ENCODE measurements around the gene USH2A.

Gene USH2A

DNA sequence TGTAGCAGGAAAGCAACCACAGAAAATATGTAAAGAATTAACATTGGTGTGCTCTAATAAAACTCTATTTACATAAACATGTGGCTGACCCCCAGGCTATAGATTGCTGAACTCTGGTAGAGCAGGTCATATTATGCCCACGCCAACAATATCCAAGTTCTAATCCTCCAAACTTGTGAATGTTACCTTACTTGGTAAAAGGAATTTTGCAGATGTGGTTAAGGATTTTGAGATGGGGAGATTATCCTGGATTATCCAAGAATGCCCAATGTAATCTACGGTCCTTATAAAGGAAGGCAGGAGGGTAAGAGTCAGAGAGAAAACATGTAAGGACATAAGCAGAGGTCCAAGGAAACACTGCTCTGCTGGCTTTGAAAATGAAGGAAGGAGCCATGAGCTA lies 201.0 kb downstream of the USH2A start:
- Histone ChIP-seq H3K4me2 (ENCODE audit: low read depth, low read length) (no peak overlapping the region), H3K9me3 (replicated peaks; ENCODE audit: insufficient read depth, low read length) (no peaks in the 10 kb centered on the region), H3K4me1 (ENCODE audit: low read length) (no peaks in the 10 kb centered on the region), H3K27me3 (replicated peaks; ENCODE audit: insufficient read depth, low read length) (no peaks in the 10 kb centered on the region), H3K4me3 (ENCODE audit: low read length) (no peak overlapping the region), H3K79me2 (ENCODE audit: low read length) (no peaks in the 10 kb centered on the region), H3K9ac (ENCODE audit: low read length) (no peak overlapping the region), H3K36me3 (replicated peaks; ENCODE audit: insufficient read depth, low read length) (no peaks in the 10 kb centered on the region), H2AFZ (ENCODE audit: low read length) (no peak overlapping the region), H4K20me1 (ENCODE audit: insufficient read depth, low read length) (no peaks in the 10 kb centered on the region), H3K27ac (ENCODE audit: low read length) (no peak overlapping the region), H3F3A (ENCODE audit: insufficient read depth, low read length) (no peaks in the 10 kb centered on the region), H3K9me2 (replicated peaks; ENCODE audit: insufficient read depth, low read length) (no peaks in the 10 kb centered on the region)
- no peak for DNase-seq
- TF ChIP-seq EZH2 (optimal IDR thresholded peaks at IDR 0.05; ENCODE audit: low read depth, low read length): no peak
- TF ChIP-seq, protein P1, sequence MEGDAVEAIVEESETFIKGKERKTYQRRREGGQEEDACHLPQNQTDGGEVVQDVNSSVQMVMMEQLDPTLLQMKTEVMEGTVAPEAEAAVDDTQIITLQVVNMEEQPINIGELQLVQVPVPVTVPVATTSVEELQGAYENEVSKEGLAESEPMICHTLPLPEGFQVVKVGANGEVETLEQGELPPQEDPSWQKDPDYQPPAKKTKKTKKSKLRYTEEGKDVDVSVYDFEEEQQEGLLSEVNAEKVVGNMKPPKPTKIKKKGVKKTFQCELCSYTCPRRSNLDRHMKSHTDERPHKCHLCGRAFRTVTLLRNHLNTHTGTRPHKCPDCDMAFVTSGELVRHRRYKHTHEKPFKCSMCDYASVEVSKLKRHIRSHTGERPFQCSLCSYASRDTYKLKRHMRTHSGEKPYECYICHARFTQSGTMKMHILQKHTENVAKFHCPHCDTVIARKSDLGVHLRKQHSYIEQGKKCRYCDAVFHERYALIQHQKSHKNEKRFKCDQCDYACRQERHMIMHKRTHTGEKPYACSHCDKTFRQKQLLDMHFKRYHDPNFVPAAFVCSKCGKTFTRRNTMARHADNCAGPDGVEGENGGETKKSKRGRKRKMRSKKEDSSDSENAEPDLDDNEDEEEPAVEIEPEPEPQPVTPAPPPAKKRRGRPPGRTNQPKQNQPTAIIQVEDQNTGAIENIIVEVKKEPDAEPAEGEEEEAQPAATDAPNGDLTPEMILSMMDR (IDR thresholded peaks at IDR 0.05; ENCODE audit: low read length): no peak
- TF ChIP-seq EZH2phosphoT487 (IDR thresholded peaks at IDR 0.05; ENCODE audit: low read length): no peak

DNA sequence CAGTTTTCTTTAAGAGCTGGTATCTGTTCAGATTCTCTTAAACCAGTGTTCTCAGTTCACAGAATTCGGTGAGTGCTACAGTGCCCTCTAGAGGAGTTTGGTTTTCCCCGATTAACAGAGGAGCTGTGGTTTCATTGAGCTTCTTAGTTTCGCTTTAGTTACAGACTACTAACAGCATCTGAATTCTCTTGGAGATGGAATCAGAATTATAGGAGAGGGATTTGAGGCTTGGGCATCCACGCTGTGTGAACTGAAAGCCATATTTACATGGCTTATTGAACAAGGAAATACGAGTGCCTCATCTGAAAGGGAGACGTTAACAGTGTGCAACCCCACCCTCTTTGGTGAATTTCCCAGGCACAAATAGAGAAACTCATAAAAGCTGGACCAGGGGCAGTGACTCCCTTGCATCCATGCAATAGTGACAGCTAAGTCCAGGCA lies 202.0 kb downstream of the USH2A start:
- Histone ChIP-seq H3K27ac (ENCODE audit: low read length) (no peak overlapping the region), H3K9me3 (replicated peaks; ENCODE audit: insufficient read depth, low read length) (no peaks in the 10 kb centered on the region), H3K79me2 (ENCODE audit: low read length) (no peaks in the 10 kb centered on the region), H3K36me3 (replicated peaks; ENCODE audit: insufficient read depth, low read length) (no peaks in the 10 kb centered on the region), H4K20me1 (ENCODE audit: insufficient read depth, low read length) (no peaks in the 10 kb centered on the region), H3K4me1 (ENCODE audit: low read length) (no peaks in the 10 kb centered on the region), H3F3A (ENCODE audit: insufficient read depth, low read length) (no peaks in the 10 kb centered on the region), H3K9me2 (replicated peaks; ENCODE audit: insufficient read depth, low read length) (no peaks in the 10 kb centered on the region), H2AFZ (ENCODE audit: low read length) (peak overlapping the region; percentile 92), H3K4me2 (ENCODE audit: low read depth, low read length) (peak overlapping the region; percentile 63), H3K9ac (ENCODE audit: low read length) (peak overlapping the region; percentile 22; the same call in 1 of the 2 replicates), H3K4me3 (ENCODE audit: low read length) (peak overlapping the region; percentile 60), H3K27me3 (replicated peaks; ENCODE audit: insufficient read depth, low read length) (no peaks in the 10 kb centered on the region)
- TF ChIP-seq, protein P1 (IDR thresholded peaks at IDR 0.05; ENCODE audit: low read length): peak; percentile 92
- TF ChIP-seq EZH2 (optimal IDR thresholded peaks at IDR 0.05; ENCODE audit: low read depth, low read length) (no peak), EZH2phosphoT487 (IDR thresholded peaks at IDR 0.05; ENCODE audit: low read length) (no peak)
- DNase-seq: peak; percentile 90

DNA sequence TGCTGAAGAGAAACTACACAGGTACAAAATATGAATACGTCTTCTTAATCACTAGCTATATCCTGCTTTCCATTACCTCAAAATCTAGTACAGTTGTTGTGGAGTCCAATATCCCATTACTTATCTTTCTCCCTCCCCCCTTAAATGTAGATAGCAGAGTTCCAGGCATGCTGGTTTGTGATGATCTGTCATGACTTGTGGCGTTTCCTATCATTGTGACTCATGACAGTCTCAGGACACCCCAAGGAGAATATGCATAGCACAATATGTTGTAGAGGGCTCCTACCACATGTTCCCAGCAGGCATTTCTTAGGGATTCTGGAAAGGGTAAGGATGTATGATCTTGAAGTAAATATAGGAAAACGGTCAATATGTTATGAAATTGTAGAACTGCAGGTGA lies 206.9 kb downstream of the USH2A start:
- H2AFZ ChIP-seq (ENCODE audit: low read length): no peak overlapping the region
- H3K4me1 ChIP-seq (ENCODE audit: low read length): no peaks in the 10 kb centered on the region
- no peaks in the 10 kb centered on the region for H3K9me2 ChIP-seq (replicated peaks; ENCODE audit: insufficient read depth, low read length)
- H3K4me3 ChIP-seq (ENCODE audit: low read length): no peak overlapping the region
- H3K36me3 ChIP-seq (replicated peaks; ENCODE audit: insufficient read depth, low read length): no peaks in the 10 kb centered on the region
- H3K27me3 ChIP-seq (replicated peaks; ENCODE audit: insufficient read depth, low read length): no peaks in the 10 kb centered on the region
- no peaks in the 10 kb centered on the region for H3K9me3 ChIP-seq (replicated peaks; ENCODE audit: insufficient read depth, low read length)
- no peak overlapping the region for H3K9ac ChIP-seq (ENCODE audit: low read length)
- no peaks in the 10 kb centered on the region for H4K20me1 ChIP-seq (ENCODE audit: insufficient read depth, low read length)
- DNase-seq: no peak
- no peaks in the 10 kb centered on the region for H3K79me2 ChIP-seq (ENCODE audit: low read length)
- no peak overlapping the region for H3K27ac ChIP-seq (ENCODE audit: low read length)
- H3K4me2 ChIP-seq (ENCODE audit: low read depth, low read length): no peak overlapping the region
- H3F3A ChIP-seq (ENCODE audit: insufficient read depth, low read length): no peaks in the 10 kb centered on the region
- TF ChIP-seq EZH2 (optimal IDR thresholded peaks at IDR 0.05; ENCODE audit: low read depth, low read length) (no peak), EZH2phosphoT487 (IDR thresholded peaks at IDR 0.05; ENCODE audit: low read length) (no peak)
- TF ChIP-seq, protein P1 (IDR thresholded peaks at IDR 0.05; ENCODE audit: low read length): no peak
